ENCODE data around the gene ZNF620.
"Not testable (repeated sequence)": the region's sequence is repeated elsewhere in the genome, so short reads cannot be mapped to it uniquely, and the experiment has no call there.

Gene ZNF620

GRCh38 chr3:40461161-40461560, 44.7 kb upstream of the ZNF620 start:
- Histone ChIP-seq H3K27me3 (ENCODE audit: insufficient read depth, low read length, poor library complexity) (no peaks in the 10 kb centered on the region), H3K4me2 (ENCODE audit: low read length) (no peak overlapping the region), H2BK120ac (ENCODE audit: low read depth, low read length) (no peak overlapping the region), H3K79me2 (ENCODE audit: control insufficient read depth, insufficient read depth, low read length) (peaks cover 23% of the 10 kb centered on the region), H2BK5ac (ENCODE audit: low read length) (no peak overlapping the region), H3K9ac (ENCODE audit: low read length) (no peak overlapping the region), H3K23ac (ENCODE audit: low read length) (no peak overlapping the region), H3K18ac (ENCODE audit: low read length) (no peak overlapping the region), H4K5ac (ENCODE audit: low read length) (no peak overlapping the region), H3K4me3 (ENCODE audit: low read length) (no peak overlapping the region), H3K79me1 (ENCODE audit: low read length) (peaks cover 4% of the 10 kb centered on the region), H2BK15ac (replicated peaks; ENCODE audit: low read depth) (no peak overlapping the region), H4K8ac (ENCODE audit: low read depth, low read length) (no peak overlapping the region), H3K27ac (ENCODE audit: low read depth, low read length) (no peak overlapping the region), H3K56ac (ENCODE audit: low read length) (no peak overlapping the region), H3K4me1 (ENCODE audit: control insufficient read depth, low read depth, low read length) (no peaks in the 10 kb centered on the region), H2AK5ac (ENCODE audit: low read length) (no peak overlapping the region), H3K36me3 (ENCODE audit: control insufficient read depth, insufficient read depth, low read length) (peaks cover 8% of the 10 kb centered on the region), H3K4ac (ENCODE audit: low read depth, low read length) (no peak overlapping the region)
- DNase-seq, result no peak
- WGBS (ENCODE audit: extremely low coverage, insufficient coverage, low lambda C conversion rate), result no CpG with 5 or more reads among the region's 3 CpGs

GRCh38 chr3:40462838-40463237, 43.0 kb upstream of the ZNF620 start:
- not testable (repeated sequence) for H4K5ac ChIP-seq (ENCODE audit: low read length); H2BK5ac ChIP-seq (ENCODE audit: low read length); H4K8ac ChIP-seq (ENCODE audit: low read depth, low read length); H3K4me1 ChIP-seq (ENCODE audit: control insufficient read depth, low read depth, low read length); DNase-seq; H3K4ac ChIP-seq (ENCODE audit: low read depth, low read length); H2AK5ac ChIP-seq (ENCODE audit: low read length); H3K36me3 ChIP-seq (ENCODE audit: control insufficient read depth, insufficient read depth, low read length); H3K79me1 ChIP-seq (ENCODE audit: low read length); H3K56ac ChIP-seq (ENCODE audit: low read length); H3K27me3 ChIP-seq (ENCODE audit: insufficient read depth, low read length, poor library complexity); H3K23ac ChIP-seq (ENCODE audit: low read length); H3K4me2 ChIP-seq (ENCODE audit: low read length); H3K9ac ChIP-seq (ENCODE audit: low read length); H2BK120ac ChIP-seq (ENCODE audit: low read depth, low read length); H2BK15ac ChIP-seq (replicated peaks; ENCODE audit: low read depth); H3K18ac ChIP-seq (ENCODE audit: low read length); H3K4me3 ChIP-seq (ENCODE audit: low read length); H3K27ac ChIP-seq (ENCODE audit: low read depth, low read length)
- peaks cover 16% of the 10 kb centered on the region for H3K79me2 ChIP-seq (ENCODE audit: control insufficient read depth, insufficient read depth, low read length)
- no CpG with 5 or more reads among the region's 7 CpGs for WGBS (ENCODE audit: extremely low coverage, insufficient coverage, low lambda C conversion rate)

- Histone ChIP-seq H3K56ac (ENCODE audit: low read length) (no peak overlapping the region), H3K36me3 (ENCODE audit: control insufficient read depth, insufficient read depth, low read length) (peaks cover 7% of the 10 kb centered on the region), H4K5ac (ENCODE audit: low read length) (no peak overlapping the region), H2BK120ac (ENCODE audit: low read depth, low read length) (no peak overlapping the region), H4K8ac (ENCODE audit: low read depth, low read length) (no peak overlapping the region), H3K4me3 (ENCODE audit: low read length) (no peak overlapping the region), H3K18ac (ENCODE audit: low read length) (no peak overlapping the region), H3K4ac (ENCODE audit: low read depth, low read length) (no peak overlapping the region), H2BK15ac (replicated peaks; ENCODE audit: low read depth) (no peak overlapping the region), H3K79me1 (ENCODE audit: low read length) (peaks cover 4% of the 10 kb centered on the region), H2AK5ac (ENCODE audit: low read length) (no peak overlapping the region), H3K4me1 (ENCODE audit: control insufficient read depth, low read depth, low read length) (no peaks in the 10 kb centered on the region), H3K27ac (ENCODE audit: low read depth, low read length) (no peak overlapping the region), H3K9ac (ENCODE audit: low read length) (no peak overlapping the region), H3K79me2 (ENCODE audit: control insufficient read depth, insufficient read depth, low read length) (peaks cover 9% of the 10 kb centered on the region), H3K23ac (ENCODE audit: low read length) (no peak overlapping the region), H3K4me2 (ENCODE audit: low read length) (no peak overlapping the region), H2BK5ac (ENCODE audit: low read length) (no peak overlapping the region), H3K27me3 (ENCODE audit: insufficient read depth, low read length, poor library complexity) (no peaks in the 10 kb centered on the region)
- DNase-seq, result no peak
- no CpG with 5 or more reads among the region's 2 CpGs for WGBS (ENCODE audit: extremely low coverage, insufficient coverage, low lambda C conversion rate)
Measured at GRCh38 chr3:40463579-40463978, 42.3 kb upstream of the ZNF620 start.

GRCh38 chr3:40464339-40465110, 41.3 kb upstream of the ZNF620 start:
- no peak overlapping the region for H3K4me3 ChIP-seq (ENCODE audit: low read length)
- no peak overlapping the region for H2BK5ac ChIP-seq (ENCODE audit: low read length)
- no peaks in the 10 kb centered on the region for H3K4me1 ChIP-seq (ENCODE audit: control insufficient read depth, low read depth, low read length)
- peaks cover 4% of the 10 kb centered on the region for H3K79me1 ChIP-seq (ENCODE audit: low read length)
- H3K9ac ChIP-seq (ENCODE audit: low read length), result no peak overlapping the region
- no peak overlapping the region for H2BK15ac ChIP-seq (replicated peaks; ENCODE audit: low read depth)
- no peak overlapping the region for H2BK120ac ChIP-seq (ENCODE audit: low read depth, low read length)
- no peak overlapping the region for H2AK5ac ChIP-seq (ENCODE audit: low read length)
- H3K27me3 ChIP-seq (ENCODE audit: insufficient read depth, low read length, poor library complexity), result no peaks in the 10 kb centered on the region
- H4K5ac ChIP-seq (ENCODE audit: low read length), result no peak overlapping the region
- H3K56ac ChIP-seq (ENCODE audit: low read length), result no peak overlapping the region
- no peak overlapping the region for H3K4me2 ChIP-seq (ENCODE audit: low read length)
- WGBS (ENCODE audit: extremely low coverage, insufficient coverage, low lambda C conversion rate), result no CpG with 5 or more reads among the region's 9 CpGs
- no peak overlapping the region for H3K23ac ChIP-seq (ENCODE audit: low read length)
- H3K27ac ChIP-seq (ENCODE audit: low read depth, low read length), result no peak overlapping the region
- no peak for DNase-seq
- no peak overlapping the region for H3K18ac ChIP-seq (ENCODE audit: low read length)
- H4K8ac ChIP-seq (ENCODE audit: low read depth, low read length), result no peak overlapping the region
- H3K79me2 ChIP-seq (ENCODE audit: control insufficient read depth, insufficient read depth, low read length), result peaks cover 5% of the 10 kb centered on the region
- H3K36me3 ChIP-seq (ENCODE audit: control insufficient read depth, insufficient read depth, low read length), result peaks cover 4% of the 10 kb centered on the region
- H3K4ac ChIP-seq (ENCODE audit: low read depth, low read length), result no peak overlapping the region

GRCh38 chr3:40465111-40465407, 40.8 kb upstream of the ZNF620 start:
- Histone ChIP-seq H3K27ac (ENCODE audit: low read depth, low read length) (no peak overlapping the region), H2BK15ac (replicated peaks; ENCODE audit: low read depth) (no peak overlapping the region), H3K4me1 (ENCODE audit: control insufficient read depth, low read depth, low read length) (no peaks in the 10 kb centered on the region), H2BK120ac (ENCODE audit: low read depth, low read length) (no peak overlapping the region), H2AK5ac (ENCODE audit: low read length) (no peak overlapping the region), H3K23ac (ENCODE audit: low read length) (no peak overlapping the region), H3K4ac (ENCODE audit: low read depth, low read length) (no peak overlapping the region), H4K5ac (ENCODE audit: low read length) (no peak overlapping the region), H3K18ac (ENCODE audit: low read length) (no peak overlapping the region), H3K4me3 (ENCODE audit: low read length) (no peak overlapping the region), H3K79me2 (ENCODE audit: control insufficient read depth, insufficient read depth, low read length) (peaks cover 3% of the 10 kb centered on the region), H3K4me2 (ENCODE audit: low read length) (no peak overlapping the region), H3K79me1 (ENCODE audit: low read length) (peaks cover 2% of the 10 kb centered on the region), H3K9ac (ENCODE audit: low read length) (no peak overlapping the region), H4K8ac (ENCODE audit: low read depth, low read length) (no peak overlapping the region), H3K56ac (ENCODE audit: low read length) (no peak overlapping the region), H3K36me3 (ENCODE audit: control insufficient read depth, insufficient read depth, low read length) (peaks cover 2% of the 10 kb centered on the region), H2BK5ac (ENCODE audit: low read length) (no peak overlapping the region), H3K27me3 (ENCODE audit: insufficient read depth, low read length, poor library complexity) (no peaks in the 10 kb centered on the region)
- DNase-seq, result no peak
- 100% methylated on average over 2 of the region's 4 CpGs for WGBS (ENCODE audit: extremely low coverage, insufficient coverage, low lambda C conversion rate)

- no peak overlapping the region for H3K23ac ChIP-seq (ENCODE audit: low read length)
- H3K18ac ChIP-seq (ENCODE audit: low read length), result no peak overlapping the region
- H3K79me1 ChIP-seq (ENCODE audit: low read length), result no peaks in the 10 kb centered on the region
- no peak overlapping the region for H3K4ac ChIP-seq (ENCODE audit: low read depth, low read length)
- H3K9ac ChIP-seq (ENCODE audit: low read length), result no peak overlapping the region
- H2AK5ac ChIP-seq (ENCODE audit: low read length), result no peak overlapping the region
- peaks cover 2% of the 10 kb centered on the region for H3K36me3 ChIP-seq (ENCODE audit: control insufficient read depth, insufficient read depth, low read length)
- no peak overlapping the region for H3K27ac ChIP-seq (ENCODE audit: low read depth, low read length)
- no peak overlapping the region for H2BK15ac ChIP-seq (replicated peaks; ENCODE audit: low read depth)
- WGBS (ENCODE audit: extremely low coverage, insufficient coverage, low lambda C conversion rate), result no CpG with 5 or more reads among the region's 2 CpGs
- H4K8ac ChIP-seq (ENCODE audit: low read depth, low read length), result no peak overlapping the region
- H3K79me2 ChIP-seq (ENCODE audit: control insufficient read depth, insufficient read depth, low read length), result no peaks in the 10 kb centered on the region
- no peak overlapping the region for H3K4me3 ChIP-seq (ENCODE audit: low read length)
- H2BK5ac ChIP-seq (ENCODE audit: low read length), result no peak overlapping the region
- no peak overlapping the region for H2BK120ac ChIP-seq (ENCODE audit: low read depth, low read length)
- H3K4me2 ChIP-seq (ENCODE audit: low read length), result no peak overlapping the region
- H3K4me1 ChIP-seq (ENCODE audit: control insufficient read depth, low read depth, low read length), result no peaks in the 10 kb centered on the region
- no peak overlapping the region for H3K56ac ChIP-seq (ENCODE audit: low read length)
- H3K27me3 ChIP-seq (ENCODE audit: insufficient read depth, low read length, poor library complexity), result no peaks in the 10 kb centered on the region
- DNase-seq, result no peak
- H4K5ac ChIP-seq (ENCODE audit: low read length), result no peak overlapping the region
Measured at GRCh38 chr3:40465456-40465855, 40.4 kb upstream of the ZNF620 start.

Data from mesendoderm (in vitro differentiated cells).